KOPT-K1 (cell line): ENCODE data around the gene ITGA3.

Experiments used
- H3K27ac ChIP-seq: fragments of 200-600 bp; sonication (generic); 2 replicates; pipeline ENCODE4 v1.5.1; 2016; ENCODE audit warnings: antibody characterized with exemption, mild to moderate bottlenecking, low read depth, low read length; ENCODE audit not compliant: poor library complexity, severe bottlenecking
- H3K36me3 ChIP-seq: fragments of 200-600 bp; sonication (generic); 2 replicates; pipeline ENCODE4 v1.5.1; 2017; ENCODE audit warnings: antibody characterized with exemption, mild to moderate bottlenecking, low read length, moderate library complexity; ENCODE audit not compliant: insufficient read depth
- H3K9me3 ChIP-seq: fragments of 200-600 bp; sonication (generic); 2 replicates; pipeline ENCODE4 v1.5.1; 2017; ENCODE audit warnings: antibody characterized with exemption, low read length, mild to moderate bottlenecking; ENCODE audit not compliant: insufficient read depth, poor library complexity, severe bottlenecking

ITGA3 gene

GRCh38 chr17:50123649-50124349 is 67.9 kb downstream of the ITGA3 start:
- H3K27ac ChIP-seq = no peak overlapping the region
- H3K36me3 ChIP-seq = no peaks in the 10 kb centered on the region
- H3K9me3 ChIP-seq = no peaks in the 10 kb centered on the region

GRCh38 chr17:50125420-50125997 is 69.6 kb downstream of the ITGA3 start:
- H3K27ac ChIP-seq = no peak overlapping the region
- H3K9me3 ChIP-seq = no peaks in the 10 kb centered on the region
- H3K36me3 ChIP-seq = no peaks in the 10 kb centered on the region

- Histone ChIP-seq H3K9me3 (no peaks in the 10 kb centered on the region), H3K27ac (no peak overlapping the region), H3K36me3 (peaks cover 2% of the 10 kb centered on the region; the same call in 1 of the 2 replicates)
Measured at GRCh38 chr17:50127697-50128361, 71.9 kb downstream of the ITGA3 start.

DNA sequence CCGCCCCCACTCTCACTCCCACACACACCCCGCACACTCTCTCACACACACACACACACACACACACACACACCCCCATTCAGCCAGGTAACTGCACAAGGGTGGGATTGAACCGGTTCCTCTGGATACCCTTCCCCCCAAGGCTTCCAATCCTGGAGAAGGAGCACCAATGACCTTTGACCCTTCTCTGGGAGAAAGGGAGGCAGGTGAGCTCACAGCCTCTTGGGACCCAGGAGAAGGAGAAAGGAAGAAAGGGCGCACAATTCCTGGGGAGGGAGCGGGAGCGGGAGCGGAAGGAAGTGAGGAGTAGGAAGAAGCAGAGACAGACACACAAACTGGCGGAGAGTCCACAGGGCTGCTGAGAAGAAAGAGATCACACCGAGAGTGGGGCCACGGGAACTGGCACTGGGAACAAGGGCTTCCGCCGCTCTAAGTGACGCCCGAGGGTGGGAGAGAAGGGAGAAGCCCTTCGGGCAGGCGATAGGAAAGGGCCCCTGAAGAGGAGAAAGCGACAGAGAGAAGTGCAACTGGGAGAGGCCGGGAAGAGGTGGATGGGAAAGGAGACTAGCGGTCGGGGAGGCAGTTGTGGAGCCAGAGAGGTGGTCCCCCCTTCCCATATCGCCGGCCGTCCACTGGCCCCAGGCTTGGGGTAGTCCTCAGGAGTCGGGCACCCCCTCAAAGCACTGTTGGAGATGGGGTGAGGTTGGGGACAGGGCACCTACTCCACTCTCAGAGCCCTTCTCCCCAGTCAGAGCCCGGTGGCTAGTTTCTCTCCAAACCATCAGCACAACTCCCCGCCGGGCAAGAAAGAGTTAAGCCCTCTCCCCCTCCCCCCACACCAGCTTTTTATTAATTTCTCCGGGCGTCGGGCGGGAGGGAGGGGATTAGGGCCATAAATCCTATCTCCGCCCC is 72.8 kb downstream of the ITGA3 start:
- H3K9me3 ChIP-seq = no peaks in the 10 kb centered on the region
- peaks cover 6% of the 10 kb centered on the region; the same call in 1 of the 2 replicates for H3K36me3 ChIP-seq
- no peak overlapping the region for H3K27ac ChIP-seq

DNA sequence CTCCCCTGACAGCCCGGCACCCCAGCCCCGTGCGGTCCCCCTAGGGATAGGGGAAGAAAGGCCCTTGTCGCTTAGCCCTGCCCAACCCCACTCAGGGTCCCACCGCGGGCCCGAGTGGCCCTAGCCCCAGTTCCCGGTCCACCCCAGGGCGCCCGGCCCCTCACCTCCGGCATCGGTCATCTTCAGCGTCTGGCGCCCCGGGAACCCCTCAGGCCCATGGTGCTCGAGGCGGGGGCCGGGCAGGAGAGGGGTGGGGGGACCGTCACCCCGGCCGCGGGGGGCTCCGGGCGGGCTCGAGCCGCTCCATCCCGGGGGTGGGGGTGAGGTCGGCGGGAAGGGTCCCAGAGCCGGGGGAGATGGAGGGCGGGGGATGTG is 73.4 kb downstream of the ITGA3 start:
- Histone ChIP-seq H3K9me3 (no peaks in the 10 kb centered on the region), H3K27ac (no peak overlapping the region), H3K36me3 (peaks cover 11% of the 10 kb centered on the region; the same call in 1 of the 2 replicates)

GRCh38 chr17:50129728-50130558 is 74.0 kb downstream of the ITGA3 start, which contains the start of gene SAMD14:
TSS of gene SAMD14 (minus strand) at chr17:50130160. CDS start at chr17:50124959, 5,201 bp downstream.
- no peak within 1 kb of the TSS for H3K27ac ChIP-seq
- no peaks in the 10 kb centered on the region for H3K9me3 ChIP-seq
- peaks cover 17% of the 10 kb centered on the region; the same call in 1 of the 2 replicates for H3K36me3 ChIP-seq

- peaks cover 23% of the 10 kb centered on the region; the same call in 1 of the 2 replicates for H3K36me3 ChIP-seq
- no peak overlapping the region for H3K27ac ChIP-seq
- H3K9me3 ChIP-seq = no peaks in the 10 kb centered on the region
Measured at GRCh38 chr17:50130559-50131305, 74.8 kb downstream of the ITGA3 start.

DNA sequence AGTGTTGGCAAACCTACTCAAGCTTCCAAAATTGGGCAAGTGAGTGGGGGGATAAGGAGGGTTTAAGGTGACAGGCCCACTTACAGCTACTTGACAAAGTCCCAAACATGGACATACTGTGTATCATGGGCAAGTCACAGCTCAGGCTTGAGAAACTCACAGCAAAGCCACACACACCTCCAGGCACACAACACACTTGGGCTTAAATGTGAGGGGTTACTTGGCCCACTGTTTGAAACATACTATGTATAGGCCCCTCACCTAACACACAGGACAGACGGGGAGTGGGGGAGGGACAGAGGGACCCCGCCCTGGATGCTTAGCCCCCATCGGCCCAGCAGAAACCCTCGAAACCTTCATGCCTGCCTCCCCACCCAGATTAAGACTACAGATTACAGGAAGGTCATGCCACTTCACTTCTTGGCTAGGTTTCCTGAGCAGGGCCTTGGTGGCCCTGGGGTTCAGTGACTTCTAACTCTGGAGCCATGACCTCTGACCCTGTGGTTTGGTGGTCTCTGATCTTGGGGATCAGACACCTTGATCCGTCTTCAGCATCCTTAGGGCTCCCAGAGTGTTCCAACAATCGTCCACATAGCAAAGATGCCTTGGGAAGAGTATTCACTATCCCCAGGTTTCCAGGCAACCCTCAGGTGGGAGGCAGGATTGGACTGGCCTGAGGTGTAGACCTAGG is 76.3 kb downstream of the ITGA3 start:
- peaks cover 39% of the 10 kb centered on the region; the same call in 1 of the 2 replicates for H3K36me3 ChIP-seq
- H3K9me3 ChIP-seq = no peaks in the 10 kb centered on the region
- no peak overlapping the region for H3K27ac ChIP-seq

- H3K9me3 ChIP-seq = no peaks in the 10 kb centered on the region
- no peak overlapping the region for H3K27ac ChIP-seq
- H3K36me3 ChIP-seq = peaks cover 48% of the 10 kb centered on the region
Measured at GRCh38 chr17:50133028-50133768, 77.3 kb downstream of the ITGA3 start.

DNA sequence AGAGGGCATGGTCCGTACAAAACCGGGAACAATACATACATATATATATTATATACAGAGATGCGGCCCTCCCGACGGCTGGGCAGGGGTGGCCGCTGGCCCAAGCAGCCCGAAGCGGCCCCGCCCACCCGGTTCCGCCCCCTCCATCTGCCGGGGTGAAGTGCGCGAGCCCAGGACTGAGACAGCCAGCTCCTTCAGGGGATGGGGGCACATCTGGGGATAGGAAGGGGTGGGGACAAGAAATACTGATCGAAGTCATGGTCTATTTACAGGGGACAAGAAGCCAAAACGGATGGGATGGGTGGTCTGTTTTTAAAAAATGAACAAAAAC is 77.8 kb downstream of the ITGA3 start:
- no peak overlapping the region for H3K27ac ChIP-seq
- H3K9me3 ChIP-seq = no peaks in the 10 kb centered on the region

DNA sequence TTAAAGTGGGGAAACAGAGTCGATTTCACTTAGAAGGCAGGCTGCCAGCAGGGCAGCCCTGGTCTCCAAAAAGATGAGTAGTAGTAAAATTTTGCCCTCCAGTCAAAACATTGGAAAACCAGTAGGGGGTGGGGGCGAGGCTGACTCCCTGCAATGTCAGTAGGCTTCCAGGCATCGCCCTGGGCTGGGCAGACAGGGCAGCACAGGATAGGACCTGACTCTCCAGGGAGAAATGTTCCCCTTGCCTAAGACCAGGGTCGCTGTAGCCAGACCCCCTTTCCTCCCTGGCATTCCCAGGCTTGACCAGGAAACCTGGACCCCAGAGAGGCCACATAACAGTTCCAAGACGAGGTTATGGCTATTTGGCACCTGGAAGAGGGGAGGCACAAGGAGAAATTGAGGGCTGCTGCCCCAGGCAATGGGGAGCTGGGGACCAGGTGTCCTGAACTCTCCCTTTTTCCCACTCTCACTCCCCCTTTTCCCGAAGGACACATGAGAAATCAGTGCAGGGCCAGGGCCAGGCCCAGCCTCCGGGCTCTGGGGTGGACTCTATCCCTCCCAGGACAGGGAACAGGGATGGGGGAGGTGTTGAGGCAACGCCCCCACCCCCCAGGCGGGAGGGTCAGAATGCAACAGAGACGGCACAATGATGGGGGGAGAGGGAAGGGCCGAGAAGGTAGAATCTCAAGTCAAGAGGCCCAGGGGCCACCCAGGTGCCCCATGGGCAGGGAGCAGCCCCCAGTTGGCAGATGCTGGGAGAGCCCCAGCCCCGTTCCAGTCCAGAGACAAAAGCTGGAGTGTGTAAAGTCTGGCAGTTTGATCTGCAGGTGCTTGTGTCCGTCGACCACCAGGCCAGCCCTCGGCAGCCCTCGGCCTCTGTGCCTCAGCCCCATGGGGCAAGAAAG is 78.5 kb downstream of the ITGA3 start:
- H3K36me3 ChIP-seq = peaks cover 61% of the 10 kb centered on the region
- H3K9me3 ChIP-seq = no peaks in the 10 kb centered on the region
- H3K27ac ChIP-seq = no peak overlapping the region

More for the DNA sequence above, 77.8 kb downstream of the ITGA3 start:
- peaks cover 53% of the 10 kb centered on the region for H3K36me3 ChIP-seq
